B cell (primary cell): Measurements from ENCODE around the gene FKBP1A. TPM values are rescaled to one million over a fixed set of nuclear protein-coding genes. Genes with fewer than 3 reads are reported as not detected.
A peak's percentile ranks its signal among the peaks of the same experiment; 100 is the strongest.

Source experiments
- ATAC-seq: fragments of 200-7000 bp; cut with Tn5 transposase; one replicate; pipeline ENCODE4 v1.10.0; 2021; ENCODE audit warnings: low read depth, mild to moderate bottlenecking, moderate number of reproducible peaks, moderate library complexity
- CTCF ChIA-PET: fragments of 350-600 bp; sonication (Branson Sonifier 250); formaldehyde crosslinking; loops from one replicate; lab custom pipeline; 2021; ENCODE audit warnings: antibody characterized with exemption, inconsistent platforms; lab: Charles Lee
- POLR2A ChIA-PET: fragments of 350-600 bp; sonication (Branson Sonifier 250); formaldehyde crosslinking; loops from one replicate; lab custom pipeline; 2021; ENCODE audit warnings: antibody characterized with exemption; lab: Charles Lee
- DNase-seq: peaks from one replicate; pipeline ENCODE4 v3.0.0; 2013
- H2AFZ ChIP-seq: 2 replicates; pipeline ENCODE4 v1.6.1; 2012; ENCODE audit warnings: mild to moderate bottlenecking, low read depth, low read length; ENCODE audit not compliant: insufficient read depth, poor library complexity, severe bottlenecking
- H3K27ac ChIP-seq, 2 donors: 1 replicate in 1 of 2; 2 replicates in 1 of 2; pipeline ENCODE4 v1.5.1; 2012 to 2013; ENCODE audit warnings: low read length in 2 of 2, mild to moderate bottlenecking in 2 of 2, moderate library complexity in 1 of 2
- H3K27me3 ChIP-seq, 4 experiments: fragments of 200-600 bp in 1 of 4; sonication (generic) in 1 of 4; replicated peaks in 1 of 4; 1 replicate in 2 of 4; 2 replicates in 2 of 4; pipeline versions ENCODE4 v1.6.1 to v1.7.0; 2013 to 2016; ENCODE audit warnings: low read length in 3 of 4, mild to moderate bottlenecking in 2 of 4, mixed read lengths in 1 of 4, moderate library complexity in 1 of 4; ENCODE audit not compliant: insufficient read depth in 4 of 4, control insufficient read depth in 3 of 4; ENCODE audit errors: control extremely low read depth in 1 of 4
- H3K36me3 ChIP-seq, 2 experiments: replicated peaks in 1 of 2; 1 replicate in 1 of 2; 2 replicates in 1 of 2; pipeline versions ENCODE4 v1.6.1 to v1.7.1; 2013; ENCODE audit warnings: low read length in 1 of 2; ENCODE audit not compliant: insufficient read depth in 2 of 2, control insufficient read depth in 1 of 2; ENCODE audit errors: control extremely low read depth in 1 of 2, extremely low read depth in 1 of 2
- H3K4me1 ChIP-seq, 2 donors: fragments of 200-600 bp in 1 of 2; sonication (generic) in 1 of 2; 1 replicate in 1 of 2; 2 replicates in 1 of 2; pipeline versions ENCODE4 v1.5.1 to v1.6.1; 2013 to 2017; ENCODE audit warnings: low read length in 2 of 2; ENCODE audit not compliant: control insufficient read depth in 2 of 2, insufficient read depth in 2 of 2
- H3K4me2 ChIP-seq: replicated peaks from 2 replicates; pipeline ENCODE3; 2012; ENCODE audit warnings: mild to moderate bottlenecking, low read depth, low read length; ENCODE audit not compliant: poor library complexity, severe bottlenecking
- H3K4me3 ChIP-seq, 5 experiments: fragments of 200-600 bp in 1 of 5; sonication (generic) in 1 of 5; 1 replicate in 3 of 5; 2 replicates in 2 of 5; pipeline versions ENCODE4 v1.5.1 to v1.7.0; 2011 to 2016; ENCODE audit warnings: low read length in 4 of 5, mild to moderate bottlenecking in 4 of 5, low read depth in 2 of 5, control low read depth in 1 of 5, moderate library complexity in 1 of 5; ENCODE audit not compliant: insufficient read depth in 1 of 5; ENCODE audit errors: control extremely low read depth in 1 of 5, extremely low read depth in 1 of 5
- H3K79me2 ChIP-seq: fragments of 200-600 bp; sonication (generic); one replicate; pipeline ENCODE4 v1.6.0; 2016; ENCODE audit warnings: low read length; ENCODE audit not compliant: control insufficient read depth, insufficient read depth
- H3K9ac ChIP-seq: fragments of 200-600 bp; sonication (generic); 2 replicates; pipeline ENCODE4 v1.6.1; 2017; ENCODE audit warnings: mild to moderate bottlenecking, low read length, moderate library complexity
- H3K9me3 ChIP-seq, 3 donors: one replicate each; pipeline versions ENCODE4 v1.6.1 to v1.7.1; 2013; ENCODE audit warnings: low read length in 2 of 3; ENCODE audit not compliant: control insufficient read depth in 2 of 3, insufficient read depth in 1 of 3; ENCODE audit errors: control extremely low read depth in 1 of 3
- H4K20me1 ChIP-seq: 2 replicates; pipeline ENCODE4 v1.6.0; 2012; ENCODE audit warnings: mild to moderate bottlenecking, low read length; ENCODE audit not compliant: insufficient read depth, control insufficient read depth, poor library complexity, severe bottlenecking
- H3K27ac Mint-ChIP-seq: one replicate; pipeline ENCODE4 v1.8.0; 2021; ENCODE audit warnings: mixed read lengths
- H3K27me3 Mint-ChIP-seq: one replicate; pipeline ENCODE4 v1.8.0; 2021; ENCODE audit warnings: mixed read lengths
- H3K4me1 Mint-ChIP-seq: one replicate; pipeline ENCODE4 v1.8.0; 2021; ENCODE audit warnings: mixed read lengths
- H3K4me3 Mint-ChIP-seq: one replicate; pipeline ENCODE4 v1.8.0; 2021; ENCODE audit warnings: mixed read lengths
- H3K9me3 Mint-ChIP-seq: one replicate; pipeline ENCODE4 v1.8.0; 2022; ENCODE audit warnings: mixed read lengths; ENCODE audit not compliant: insufficient read depth
- EZH2 ChIP-seq: IDR thresholded peaks from 2 replicates; pipeline ENCODE4 v1.6.1; 2012; ENCODE audit warnings: borderline replicate concordance, low read depth, mild to moderate bottlenecking, moderate library complexity, low read length; ENCODE audit not compliant: insufficient read depth, poor library complexity, severe bottlenecking
- WGBS: methylation state at CpG from one replicate; pipeline ENCODE4 v1.1.5; 2013; ENCODE audit warnings: missing lambda C conversion rate; ENCODE audit not compliant: insufficient coverage; 5-methylcytosine and 5-hydroxymethylcytosine counted together
- intact Hi-C: fragments of 100-400 bp; cut with micrococcal nuclease; formaldehyde crosslinking; loops from one replicate; pipeline ENCODE4 v1.10.0; 2022
- polyA plus RNA-seq: library from polyadenylated mRNA; depleted of rRNA; stranded (reverse); fragments of >200 nt; gene quantifications from 2 replicates; pipeline ENCODE4 v1.2.3, GENCODE V29; 2012
- total RNA-seq, 2 donors: library from RNA; stranded (reverse); fragments of 120-200 nt in 1 of 2; gene quantifications; 1 replicate in 1 of 2; 2 replicates in 1 of 2; pipeline versions ENCODE4 v1.2.3 to v1.2.4, GENCODE V29; 2013 to 2022
- TF ChIP-seq, protein P1 (sequence below): fragments of 200-600 bp; IDR thresholded peaks from one replicate; pipeline ENCODE4 v1.8.0; 2022; ENCODE audit warnings: antibody characterized with exemption, mild to moderate bottlenecking

The FKBP1A gene
- total and polyA plus RNA-seq, 2 donors (not counting 1 experiment from before 2014, with no cell fraction given), result 86.3 to 86.7 TPM

DNA sequence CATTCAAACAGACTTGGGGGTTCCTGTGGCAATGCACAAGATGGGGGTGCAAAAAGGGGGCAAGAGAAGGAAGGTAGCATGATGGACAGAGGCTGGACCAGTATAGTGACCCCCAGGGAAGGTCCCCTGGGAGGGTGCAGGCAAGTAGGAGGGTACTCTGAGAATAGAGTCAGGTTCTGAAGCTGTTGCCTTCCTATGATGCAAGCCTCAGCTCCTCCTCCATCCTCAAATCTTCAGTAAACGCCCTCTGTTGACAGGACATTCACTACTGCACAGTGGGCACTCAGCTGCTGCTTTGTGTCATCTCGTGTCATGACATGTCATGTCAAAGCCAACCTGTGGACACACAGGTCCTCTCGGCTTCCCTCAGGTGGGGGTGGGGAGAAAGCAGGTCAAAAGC, 58.1 kb downstream of the FKBP1A start:
- TF ChIP-seq, protein P1, sequence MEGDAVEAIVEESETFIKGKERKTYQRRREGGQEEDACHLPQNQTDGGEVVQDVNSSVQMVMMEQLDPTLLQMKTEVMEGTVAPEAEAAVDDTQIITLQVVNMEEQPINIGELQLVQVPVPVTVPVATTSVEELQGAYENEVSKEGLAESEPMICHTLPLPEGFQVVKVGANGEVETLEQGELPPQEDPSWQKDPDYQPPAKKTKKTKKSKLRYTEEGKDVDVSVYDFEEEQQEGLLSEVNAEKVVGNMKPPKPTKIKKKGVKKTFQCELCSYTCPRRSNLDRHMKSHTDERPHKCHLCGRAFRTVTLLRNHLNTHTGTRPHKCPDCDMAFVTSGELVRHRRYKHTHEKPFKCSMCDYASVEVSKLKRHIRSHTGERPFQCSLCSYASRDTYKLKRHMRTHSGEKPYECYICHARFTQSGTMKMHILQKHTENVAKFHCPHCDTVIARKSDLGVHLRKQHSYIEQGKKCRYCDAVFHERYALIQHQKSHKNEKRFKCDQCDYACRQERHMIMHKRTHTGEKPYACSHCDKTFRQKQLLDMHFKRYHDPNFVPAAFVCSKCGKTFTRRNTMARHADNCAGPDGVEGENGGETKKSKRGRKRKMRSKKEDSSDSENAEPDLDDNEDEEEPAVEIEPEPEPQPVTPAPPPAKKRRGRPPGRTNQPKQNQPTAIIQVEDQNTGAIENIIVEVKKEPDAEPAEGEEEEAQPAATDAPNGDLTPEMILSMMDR, result no peak
- no peak for TF ChIP-seq EZH2
- Histone ChIP-seq H3K4me1 (peaks cover 14 to 25% of the 10 kb centered on the region in 2 donors), H3K9ac (no peak overlapping the region), H2AFZ (no peak overlapping the region), H4K20me1 (peaks cover 9% of the 10 kb centered on the region), H3K9me3 (no peaks in the 10 kb centered on the region), H3K79me2 (peaks cover 57% of the 10 kb centered on the region), H3K4me3 (no peak overlapping the region), H3K36me3 (peaks cover 0 to 19% of the 10 kb centered on the region in 2 experiments), H3K27ac (no peak overlapping the region), H3K27me3 (no peaks in the 10 kb centered on the region), H3K4me2 (no peak overlapping the region)
- CTCF ChIA-PET, result interaction anchor here (1.6 kb wide), 1 partner anchor 22 kb away, joined by 5 read pairs; no protein-coding TSS in a partner anchor
- WGBS, result 94% methylated on average over 2 of the region's 3 CpGs
- POLR2A ChIA-PET, result no interaction called here
- DNase-seq, result no peak
- Mint-ChIP-seq H3K27ac (peak overlapping the region; percentile 3), H3K4me1 (peaks cover 40% of the 10 kb centered on the region), H3K4me3 (no peak overlapping the region), H3K27me3 (no peaks in the 10 kb centered on the region), H3K9me3 (no peaks in the 10 kb centered on the region)
- intact Hi-C loops, result no loop called here
- ATAC-seq, result no peak

DNA sequence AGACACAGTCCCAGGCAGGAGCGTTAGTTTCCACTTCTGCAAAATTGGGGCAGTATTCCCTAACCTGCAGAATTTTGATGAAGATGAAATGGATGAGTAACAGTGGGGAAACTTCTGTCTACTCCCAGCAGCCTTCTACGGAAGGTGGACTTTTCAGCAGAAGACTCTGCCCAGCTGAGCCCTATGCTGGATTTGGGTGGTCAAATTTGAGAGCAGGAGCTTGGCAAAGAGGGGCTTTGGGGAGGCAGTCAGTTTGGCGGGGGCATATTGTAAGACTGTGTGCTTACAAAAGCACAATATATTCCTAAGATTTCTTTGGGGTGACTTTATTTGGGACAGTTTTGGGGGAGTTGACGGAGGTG, 58.5 kb downstream of the FKBP1A start:
- intact Hi-C loops, result no loop called here
- no peak overlapping the region for H3K9ac ChIP-seq
- peaks cover 45% of the 10 kb centered on the region for H3K4me1 Mint-ChIP-seq
- DNase-seq (no peak), ATAC-seq (no peak)
- peaks cover 9% of the 10 kb centered on the region for H4K20me1 ChIP-seq
- no peaks in the 10 kb centered on the region for H3K27me3 ChIP-seq
- H3K27me3 Mint-ChIP-seq, result no peaks in the 10 kb centered on the region
- H3K9me3 ChIP-seq, result no peaks in the 10 kb centered on the region
- no peak overlapping the region for H3K27ac ChIP-seq
- peaks cover 55% of the 10 kb centered on the region for H3K79me2 ChIP-seq
- no peak overlapping the region for H3K4me3 Mint-ChIP-seq
- H3K4me1 ChIP-seq, result peaks cover 18 to 29% of the 10 kb centered on the region in 2 donors
- no peak for TF ChIP-seq EZH2
- TF ChIP-seq, protein P1, result no peak
- ChIA-PET CTCF (no interaction called here), POLR2A (no interaction called here)
- no peaks in the 10 kb centered on the region for H3K9me3 Mint-ChIP-seq
- peak overlapping the region; percentile 3 for H3K27ac Mint-ChIP-seq
- 100% methylated on average over 2 of the region's 4 CpGs for WGBS
- H3K4me3 ChIP-seq, result no peak overlapping the region
- no peak overlapping the region for H2AFZ ChIP-seq
- H3K36me3 ChIP-seq, result peaks cover 0 to 19% of the 10 kb centered on the region in 2 experiments
- H3K4me2 ChIP-seq, result no peak overlapping the region
